ENCODE results near the gene KCNJ10.

KCNJ10 gene

DNA sequence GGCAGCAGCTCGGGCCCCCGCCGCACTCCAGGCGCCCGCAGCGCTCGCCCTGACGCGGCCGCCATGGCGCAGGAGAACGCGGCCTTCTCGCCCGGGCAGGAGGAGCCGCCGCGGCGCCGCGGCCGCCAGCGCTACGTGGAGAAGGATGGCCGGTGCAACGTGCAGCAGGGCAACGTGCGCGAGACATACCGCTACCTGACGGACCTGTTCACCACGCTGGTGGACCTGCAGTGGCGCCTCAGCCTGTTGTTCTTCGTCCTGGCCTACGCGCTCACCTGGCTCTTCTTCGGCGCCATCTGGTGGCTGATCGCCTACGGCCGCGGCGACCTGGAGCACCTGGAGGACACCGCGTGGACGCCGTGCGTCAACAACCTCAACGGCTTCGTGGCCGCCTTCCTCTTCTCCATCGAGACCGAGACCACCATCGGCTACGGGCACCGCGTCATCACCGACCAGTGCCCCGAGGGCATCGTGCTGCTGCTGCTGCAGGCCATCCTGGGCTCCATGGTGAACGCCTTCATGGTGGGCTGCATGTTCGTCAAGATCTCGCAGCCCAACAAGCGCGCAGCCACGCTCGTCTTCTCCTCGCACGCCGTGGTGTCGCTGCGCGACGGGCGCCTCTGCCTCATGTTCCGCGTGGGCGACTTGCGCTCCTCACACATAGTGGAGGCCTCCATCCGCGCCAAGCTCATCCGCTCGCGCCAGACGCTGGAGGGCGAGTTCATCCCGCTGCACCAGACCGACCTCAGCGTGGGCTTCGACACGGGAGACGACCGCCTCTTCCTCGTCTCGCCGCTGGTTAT lies 14.2 kb upstream of the KCNJ10 start:
- TF ChIP-seq, protein P1, sequence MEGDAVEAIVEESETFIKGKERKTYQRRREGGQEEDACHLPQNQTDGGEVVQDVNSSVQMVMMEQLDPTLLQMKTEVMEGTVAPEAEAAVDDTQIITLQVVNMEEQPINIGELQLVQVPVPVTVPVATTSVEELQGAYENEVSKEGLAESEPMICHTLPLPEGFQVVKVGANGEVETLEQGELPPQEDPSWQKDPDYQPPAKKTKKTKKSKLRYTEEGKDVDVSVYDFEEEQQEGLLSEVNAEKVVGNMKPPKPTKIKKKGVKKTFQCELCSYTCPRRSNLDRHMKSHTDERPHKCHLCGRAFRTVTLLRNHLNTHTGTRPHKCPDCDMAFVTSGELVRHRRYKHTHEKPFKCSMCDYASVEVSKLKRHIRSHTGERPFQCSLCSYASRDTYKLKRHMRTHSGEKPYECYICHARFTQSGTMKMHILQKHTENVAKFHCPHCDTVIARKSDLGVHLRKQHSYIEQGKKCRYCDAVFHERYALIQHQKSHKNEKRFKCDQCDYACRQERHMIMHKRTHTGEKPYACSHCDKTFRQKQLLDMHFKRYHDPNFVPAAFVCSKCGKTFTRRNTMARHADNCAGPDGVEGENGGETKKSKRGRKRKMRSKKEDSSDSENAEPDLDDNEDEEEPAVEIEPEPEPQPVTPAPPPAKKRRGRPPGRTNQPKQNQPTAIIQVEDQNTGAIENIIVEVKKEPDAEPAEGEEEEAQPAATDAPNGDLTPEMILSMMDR (IDR thresholded peaks at IDR 0.05; ENCODE audit: low read depth, low read length): peak; percentile 74
- peak overlapping the region; percentile 5 for H3K4me3 ChIP-seq (ENCODE audit: low read depth, low read length)
- in situ Hi-C loops (cut with HindIII; ENCODE audit: low sequenced_read_pairs): no loop called here
- DNase-seq (ENCODE audit: low read depth, low spot score): no peak

DNA sequence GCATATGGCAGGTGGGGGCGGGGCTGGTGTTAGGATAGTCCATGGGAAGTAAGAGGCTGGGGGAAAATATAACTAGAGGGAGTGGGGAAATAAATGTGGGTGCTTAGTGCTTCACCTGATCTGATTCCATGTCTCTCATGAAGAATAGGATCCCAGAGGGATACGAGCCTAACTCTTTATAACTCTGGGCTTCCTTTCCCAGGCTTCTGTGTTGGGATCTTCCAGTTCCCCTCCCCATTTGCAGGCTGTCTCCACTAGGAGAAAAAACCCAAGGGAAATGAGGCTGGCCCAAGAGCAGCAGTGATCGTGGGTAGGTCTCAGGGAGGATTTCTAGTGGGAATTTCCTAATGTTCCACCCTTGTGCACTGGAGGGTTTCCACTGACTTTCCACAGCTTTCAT lies 13.0 kb upstream of the KCNJ10 start:
- DNase-seq (ENCODE audit: low read depth, low spot score): no peak
- in situ Hi-C loops (cut with HindIII; ENCODE audit: low sequenced_read_pairs): no loop called here
- H3K4me3 ChIP-seq (ENCODE audit: low read depth, low read length): no peak overlapping the region
- TF ChIP-seq, protein P1 (IDR thresholded peaks at IDR 0.05; ENCODE audit: low read depth, low read length): no peak

DNA sequence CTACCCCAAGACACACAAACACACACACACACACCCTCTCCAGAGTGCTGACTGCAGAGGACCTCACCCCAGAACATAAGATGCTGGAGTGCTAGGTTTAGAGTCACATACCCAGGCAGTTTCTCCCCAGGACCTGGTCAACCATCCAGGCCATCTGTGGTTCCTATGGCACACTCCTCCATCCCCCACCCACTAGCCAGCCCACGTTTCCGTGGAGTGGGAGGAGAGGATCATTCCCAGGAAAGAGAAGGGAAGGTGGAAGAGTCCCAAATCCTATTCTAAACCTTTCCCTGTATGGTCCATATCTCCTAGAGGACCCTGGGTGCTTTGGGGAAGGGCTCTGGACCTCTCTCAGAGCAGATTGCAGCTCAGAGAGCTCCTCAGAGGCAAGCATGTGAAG lies 12.5 kb upstream of the KCNJ10 start:
- TF ChIP-seq, protein P1 (IDR thresholded peaks at IDR 0.05; ENCODE audit: low read depth, low read length): no peak
- in situ Hi-C loops (cut with HindIII; ENCODE audit: low sequenced_read_pairs): no loop called here
- DNase-seq (ENCODE audit: low read depth, low spot score): no peak
- H3K4me3 ChIP-seq (ENCODE audit: low read depth, low read length): no peak overlapping the region

DNA sequence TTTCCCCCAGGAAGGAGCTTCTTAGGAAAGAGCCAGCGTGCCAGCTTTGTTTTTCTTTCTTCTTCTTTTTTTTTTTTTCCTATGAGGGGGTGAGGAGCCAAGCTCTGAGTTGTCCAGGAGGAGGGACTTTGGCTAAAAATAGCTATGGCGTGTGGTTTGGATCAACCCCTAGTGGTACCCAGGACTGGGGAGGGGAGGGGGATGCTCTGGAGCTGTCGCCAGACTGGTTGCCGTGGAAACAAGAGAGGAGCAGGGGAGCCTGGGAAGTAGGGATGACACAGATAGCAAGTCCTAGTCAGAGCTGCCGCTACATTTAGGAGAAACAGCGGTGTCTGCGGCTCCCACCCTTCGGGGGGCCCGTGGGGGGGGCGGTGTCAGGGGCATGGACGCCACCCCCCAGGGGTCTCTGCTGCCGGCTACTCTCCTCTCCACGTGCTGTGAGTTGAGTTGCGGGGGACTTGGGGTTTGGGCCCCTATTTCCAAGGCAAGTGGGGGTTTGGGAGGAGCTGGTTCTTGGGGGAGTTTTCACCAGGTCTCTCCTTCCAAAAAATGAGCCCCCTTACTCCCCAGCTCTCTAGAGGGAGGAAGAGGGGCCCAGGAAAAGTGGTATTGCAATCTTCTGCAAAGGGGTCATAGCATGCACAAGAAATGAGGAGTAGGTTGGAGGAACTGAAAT lies 11.4 kb upstream of the KCNJ10 start, which contains the start of gene KCNJ9:
TSS of gene KCNJ9 (plus strand) at position 278 of the 676 bp plus-strand sequence. CDS start 2,493 bp downstream, outside the sequence.
- no peak for DNase-seq (ENCODE audit: low read depth, low spot score)
- no peak within 1 kb of the TSS for H3K4me3 ChIP-seq (ENCODE audit: low read depth, low read length)
- in situ Hi-C loops (cut with HindIII; ENCODE audit: low sequenced_read_pairs): no loop called here
- TF ChIP-seq, protein P1 (IDR thresholded peaks at IDR 0.05; ENCODE audit: low read depth, low read length): no peak

DNA sequence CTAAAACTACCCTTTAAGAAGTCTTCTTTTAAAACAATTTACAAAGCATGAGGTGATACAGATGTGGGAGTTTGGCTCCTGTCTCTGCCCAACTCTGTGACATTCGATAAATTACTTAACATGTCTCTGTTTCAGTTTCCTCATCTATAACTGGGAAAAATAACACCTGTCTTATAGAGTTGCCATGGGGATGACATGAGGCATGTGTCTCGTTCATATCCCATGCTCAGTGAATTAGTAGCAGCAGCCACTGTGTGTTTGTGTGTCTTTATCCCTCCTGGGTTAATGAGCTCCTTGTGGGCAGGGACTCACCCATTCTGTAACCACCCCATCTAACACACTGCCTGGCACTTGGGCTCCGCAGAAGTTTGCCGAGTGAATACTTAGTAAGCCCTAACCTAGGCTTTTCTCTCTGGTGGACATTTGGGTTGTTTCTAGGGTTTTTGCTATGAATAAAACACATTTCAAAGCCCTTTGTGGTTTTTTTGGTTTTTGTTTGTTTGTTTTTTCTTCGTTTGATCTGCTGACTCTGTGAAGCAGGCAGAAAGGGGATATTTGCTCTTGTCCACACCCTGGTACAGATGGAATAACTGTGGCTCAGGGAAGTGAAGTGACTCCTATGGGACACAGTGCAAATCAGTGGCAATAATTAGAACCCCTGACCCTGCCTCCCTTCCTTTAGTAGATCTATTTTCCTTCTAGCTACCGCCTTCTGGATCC lies 10.6 kb upstream of the KCNJ10 start:
- DNase-seq (ENCODE audit: low read depth, low spot score): no peak
- no peak overlapping the region for H3K4me3 ChIP-seq (ENCODE audit: low read depth, low read length)
- in situ Hi-C loops (cut with HindIII; ENCODE audit: low sequenced_read_pairs): no loop called here
- TF ChIP-seq, protein P1 (IDR thresholded peaks at IDR 0.05; ENCODE audit: low read depth, low read length): no peak

DNA sequence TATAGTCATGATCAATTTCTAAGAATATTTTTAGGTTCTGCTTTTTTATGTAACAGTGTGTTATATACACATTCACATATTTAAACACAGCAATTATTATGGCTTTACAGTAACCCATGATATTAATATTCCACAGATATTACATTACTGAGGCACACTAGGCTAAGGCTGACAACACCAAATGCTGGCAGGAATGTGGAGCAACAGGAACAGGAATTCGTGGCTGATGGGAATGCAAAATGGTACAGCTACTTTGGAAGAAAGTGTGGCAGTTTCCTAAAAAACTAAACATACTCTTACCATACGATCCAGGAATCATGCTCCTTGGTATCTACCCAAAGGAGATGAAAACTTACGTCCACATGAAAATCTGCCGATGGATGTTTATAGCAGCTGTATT lies 9.5 kb upstream of the KCNJ10 start:
- TF ChIP-seq, protein P1 (IDR thresholded peaks at IDR 0.05; ENCODE audit: low read depth, low read length): no peak
- DNase-seq (ENCODE audit: low read depth, low spot score): no peak
- no peak overlapping the region for H3K4me3 ChIP-seq (ENCODE audit: low read depth, low read length)
- in situ Hi-C loops (cut with HindIII; ENCODE audit: low sequenced_read_pairs): no loop called here

All from astrocyte of the spinal cord (primary cell).